ENCODE measurements around the gene KCNIP3.

Gene KCNIP3

DNA sequence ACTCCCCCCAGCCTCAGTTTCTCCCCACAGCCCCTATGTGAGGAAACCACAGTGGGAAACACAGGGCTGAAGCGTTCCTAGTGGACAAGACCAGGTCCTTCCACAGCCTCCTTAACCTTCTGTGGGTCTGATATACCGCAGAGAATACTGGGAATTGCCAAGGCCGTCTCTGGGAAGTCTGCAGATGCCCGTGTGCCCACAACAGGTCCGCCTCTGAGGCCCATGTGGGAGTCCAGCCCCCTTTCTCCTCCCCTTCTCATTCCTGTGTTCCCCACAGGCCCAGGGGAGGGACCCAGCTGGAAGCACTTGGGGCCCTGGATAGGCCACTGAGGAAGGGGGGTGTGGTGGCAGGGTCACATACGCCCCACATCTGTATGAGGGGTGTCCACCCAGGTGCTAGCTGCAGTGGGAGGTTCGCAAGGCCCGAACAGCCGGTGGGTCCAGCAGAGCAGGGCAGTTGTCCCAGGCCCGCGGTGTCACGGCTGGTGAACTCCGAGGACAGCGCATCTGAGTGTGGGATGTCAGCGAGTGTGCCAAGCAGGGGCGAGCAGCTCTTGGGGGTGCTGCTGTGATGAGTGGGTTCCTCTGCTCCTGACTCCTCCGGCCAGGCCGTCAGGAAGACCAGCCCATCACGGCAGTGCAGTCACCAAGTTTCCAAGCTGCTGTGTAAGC, 2.4 kb upstream of the KCNIP3 start:
- in situ Hi-C loops (cut with MboI; ENCODE audit: low sequenced_read_pairs), result no loop called here

- in situ Hi-C loops (cut with MboI; ENCODE audit: low sequenced_read_pairs), result no loop called here
Measured at GRCh38 chr2:95295376-95295775, 1.8 kb upstream of the KCNIP3 start.

DNA sequence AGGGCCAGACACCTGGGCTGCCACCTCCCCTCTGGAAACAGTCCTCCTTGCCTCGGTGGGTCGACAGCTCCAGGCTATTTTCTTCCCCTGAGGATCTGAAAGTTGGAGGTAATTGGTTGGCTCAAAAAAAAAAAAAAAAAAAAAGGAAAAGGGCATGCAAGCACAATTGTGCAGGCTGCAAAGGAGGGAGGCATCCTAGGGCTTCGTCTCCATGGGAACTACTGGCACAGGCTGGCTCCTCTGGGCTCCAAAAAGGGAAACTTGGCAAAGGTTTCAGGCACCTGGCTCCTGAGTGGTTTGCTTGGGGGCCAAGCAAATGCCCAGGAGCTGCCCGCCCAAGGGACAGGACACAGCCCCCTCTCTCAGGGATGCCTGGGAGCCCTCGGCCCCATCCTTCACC, 1.1 kb upstream of the KCNIP3 start:
- in situ Hi-C loops (cut with MboI; ENCODE audit: low sequenced_read_pairs), result no loop called here

DNA sequence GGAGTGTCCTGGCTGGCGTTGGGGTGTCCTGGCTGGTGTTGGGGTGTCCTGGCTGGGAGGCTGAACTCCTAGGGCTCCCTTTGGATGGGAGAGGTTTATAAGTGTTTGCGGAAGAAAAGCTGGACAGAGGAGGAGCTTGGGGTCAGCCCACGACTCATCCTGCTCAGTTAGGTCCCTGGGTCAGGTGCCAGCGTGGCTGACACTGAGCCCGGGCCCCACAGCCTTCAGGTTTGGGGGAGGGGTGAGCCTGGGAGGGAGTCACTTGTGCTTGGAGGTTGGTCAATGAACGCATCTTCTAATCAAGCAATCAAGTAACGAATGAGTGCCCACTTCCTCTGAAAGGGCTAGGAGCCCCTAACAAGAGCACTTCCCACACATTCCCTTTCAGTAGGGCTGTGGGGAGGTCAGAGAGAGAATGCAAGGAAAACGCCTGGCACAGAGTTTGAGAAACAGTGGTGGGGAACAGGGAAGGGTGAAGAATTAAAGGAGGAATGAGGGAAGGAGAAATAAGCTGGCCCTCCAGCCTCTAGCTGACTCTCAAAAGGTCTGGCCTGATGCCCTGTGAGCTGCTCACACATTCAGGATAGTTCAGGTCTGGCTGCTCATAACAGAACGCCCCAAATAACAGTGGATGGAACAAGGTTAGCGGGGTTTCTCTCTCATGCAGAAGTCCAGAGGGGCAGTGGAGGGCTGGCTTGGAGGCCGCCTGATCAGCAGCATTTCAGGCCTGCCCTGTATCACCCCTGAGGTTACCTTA, 670 bp downstream of the KCNIP3 start:
- in situ Hi-C loops (cut with MboI; ENCODE audit: low sequenced_read_pairs), result no loop called here

DNA sequence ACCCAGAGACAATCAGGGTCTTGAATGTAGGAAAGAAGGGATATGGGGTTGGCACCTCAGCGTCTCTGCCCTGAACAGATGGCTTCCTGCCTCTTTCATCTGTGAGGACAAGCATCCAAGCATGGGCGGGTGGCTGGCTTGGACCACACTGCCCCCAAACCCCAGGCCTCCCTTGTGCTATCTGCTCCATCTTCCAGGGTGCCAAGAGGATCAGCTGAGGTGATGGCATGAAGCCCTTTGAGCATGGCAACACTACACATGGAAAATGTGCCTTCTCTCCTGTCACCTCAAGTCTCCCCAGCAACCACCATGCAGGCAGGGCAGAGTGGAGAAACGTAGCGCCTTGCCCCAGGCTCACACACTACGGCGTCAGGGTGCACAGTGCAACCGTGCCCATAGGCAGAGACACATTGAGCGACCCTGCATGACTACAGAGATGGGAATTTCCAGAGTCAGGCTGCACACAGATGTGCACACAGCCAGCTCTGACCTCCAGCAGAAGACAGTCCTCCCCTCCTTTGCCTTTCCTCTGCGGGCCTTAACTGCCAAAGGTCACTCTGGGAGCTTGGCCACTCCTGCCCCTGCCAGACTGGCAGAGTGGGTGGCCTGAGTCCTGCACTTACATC, 1.5 kb downstream of the KCNIP3 start:
- in situ Hi-C loops (cut with MboI; ENCODE audit: low sequenced_read_pairs), result no loop called here

DNA sequence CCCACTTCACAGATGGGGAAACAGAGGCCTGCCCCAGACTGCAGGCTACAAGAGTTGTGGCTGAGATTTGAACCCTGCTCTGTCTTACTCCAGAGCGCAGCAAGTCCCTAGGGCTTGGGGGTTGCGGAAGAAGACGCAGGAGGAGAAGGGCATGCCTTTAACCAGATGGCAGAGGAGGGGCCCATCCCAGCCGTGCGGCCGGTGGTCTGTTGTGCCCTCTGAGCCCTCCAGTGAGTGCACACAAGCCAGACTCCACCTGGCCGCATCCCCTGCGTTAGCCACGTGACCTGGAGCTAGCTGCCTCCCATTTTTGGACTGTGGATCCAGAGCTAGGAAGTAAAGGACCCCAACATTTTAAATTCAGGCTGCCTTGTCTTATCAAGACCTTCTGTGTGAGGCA, 2.8 kb downstream of the KCNIP3 start:
- in situ Hi-C loops (cut with MboI; ENCODE audit: low sequenced_read_pairs), result no loop called here

GRCh38 chr2:95300450-95300849, 3.3 kb downstream of the KCNIP3 start:
- in situ Hi-C loops (cut with MboI; ENCODE audit: low sequenced_read_pairs), result no loop called here

DNA sequence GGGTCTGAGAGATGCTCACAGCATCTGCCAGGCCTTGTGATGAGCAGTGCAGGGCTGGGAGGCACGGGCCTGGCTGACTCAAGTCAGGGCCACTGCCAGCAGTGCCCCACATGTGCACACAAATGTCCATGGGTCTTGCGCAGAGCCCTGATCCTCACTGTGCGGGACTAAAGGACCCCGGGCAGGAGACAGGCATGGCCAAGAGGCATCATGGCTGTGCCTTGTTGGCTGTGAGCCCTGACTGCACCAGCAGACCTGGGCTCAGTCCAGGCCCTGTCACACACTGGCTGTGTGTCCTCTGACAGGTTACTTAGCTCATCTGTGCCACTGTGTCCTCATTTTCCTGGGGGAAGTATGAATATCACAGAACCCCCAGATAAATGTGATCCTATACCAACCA, 4.0 kb downstream of the KCNIP3 start:
- in situ Hi-C loops (cut with MboI; ENCODE audit: low sequenced_read_pairs), result no loop called here

DNA sequence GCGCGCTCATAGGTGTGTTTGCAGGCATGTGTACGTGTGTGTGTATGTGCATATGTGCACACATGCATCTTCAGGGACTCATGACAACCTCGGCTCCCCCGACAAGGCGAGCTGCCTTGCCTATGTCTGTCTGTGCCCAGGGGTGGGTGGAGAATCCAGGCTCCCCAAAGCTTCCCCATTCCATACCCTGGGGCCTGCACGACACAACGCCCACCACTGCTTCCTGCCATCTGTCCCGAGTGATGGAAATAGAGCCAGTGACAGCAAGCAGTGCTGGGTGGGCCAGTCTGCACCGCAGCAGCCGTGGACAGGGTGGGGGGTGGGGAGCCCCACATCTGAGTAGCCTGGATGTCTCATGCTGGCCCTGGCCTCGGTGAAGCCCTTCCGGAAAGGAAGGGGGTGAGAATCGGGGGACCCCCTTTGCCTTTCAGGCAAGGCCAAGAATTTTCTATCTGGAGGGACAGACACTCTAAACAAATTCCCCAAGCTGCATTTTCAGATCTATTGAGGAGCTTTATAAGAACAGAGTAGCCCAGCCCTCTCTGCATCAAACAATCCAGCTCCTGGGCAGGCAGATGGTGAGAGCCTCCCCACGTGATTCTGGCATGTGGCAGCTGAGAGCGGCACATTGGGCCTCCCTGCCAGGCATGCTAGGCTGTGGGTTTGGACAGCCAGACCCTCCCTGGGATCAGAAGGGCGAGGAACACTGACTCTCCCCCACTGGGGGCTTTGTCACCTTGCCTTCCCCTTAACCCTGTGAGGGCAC, 4.9 kb downstream of the KCNIP3 start:
- in situ Hi-C loops (cut with MboI; ENCODE audit: low sequenced_read_pairs), result no loop called here

DNA sequence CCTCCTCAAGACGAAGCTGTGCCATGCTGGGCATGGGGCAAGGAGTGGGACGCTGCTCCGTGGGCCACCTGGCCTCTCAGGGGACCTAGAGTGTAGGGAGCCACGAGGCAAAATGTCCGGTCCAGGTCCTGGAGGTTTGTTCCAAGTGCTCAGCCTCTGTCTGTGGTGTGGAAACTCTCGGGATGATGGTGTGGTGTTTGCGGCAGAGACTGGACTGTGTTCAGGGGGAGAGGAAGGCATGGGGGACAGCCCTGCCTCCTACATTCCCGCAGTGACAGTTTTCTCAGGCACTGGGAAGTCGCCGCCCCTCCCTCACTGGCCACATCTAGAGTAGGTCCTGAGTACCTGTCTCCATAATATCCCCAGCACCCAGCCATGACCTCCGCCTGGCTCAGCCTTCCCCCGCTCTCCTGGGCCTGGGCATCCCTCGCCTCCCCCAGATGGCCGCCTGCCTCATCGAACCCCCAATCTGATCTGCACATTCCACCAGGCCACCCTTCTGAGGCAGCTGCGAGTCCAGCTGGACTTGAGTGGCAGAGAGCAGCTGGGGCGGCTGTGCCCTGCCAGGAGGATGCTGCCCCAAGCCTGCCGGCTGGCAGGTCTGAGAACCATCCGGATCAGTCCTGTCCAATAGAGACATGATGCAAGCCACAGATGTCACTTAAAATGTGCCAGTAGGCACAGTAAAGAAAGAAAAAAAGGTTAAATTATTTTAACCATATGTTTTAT, 6.2 kb downstream of the KCNIP3 start:
- in situ Hi-C loops (cut with MboI; ENCODE audit: low sequenced_read_pairs), result no loop called here

DNA sequence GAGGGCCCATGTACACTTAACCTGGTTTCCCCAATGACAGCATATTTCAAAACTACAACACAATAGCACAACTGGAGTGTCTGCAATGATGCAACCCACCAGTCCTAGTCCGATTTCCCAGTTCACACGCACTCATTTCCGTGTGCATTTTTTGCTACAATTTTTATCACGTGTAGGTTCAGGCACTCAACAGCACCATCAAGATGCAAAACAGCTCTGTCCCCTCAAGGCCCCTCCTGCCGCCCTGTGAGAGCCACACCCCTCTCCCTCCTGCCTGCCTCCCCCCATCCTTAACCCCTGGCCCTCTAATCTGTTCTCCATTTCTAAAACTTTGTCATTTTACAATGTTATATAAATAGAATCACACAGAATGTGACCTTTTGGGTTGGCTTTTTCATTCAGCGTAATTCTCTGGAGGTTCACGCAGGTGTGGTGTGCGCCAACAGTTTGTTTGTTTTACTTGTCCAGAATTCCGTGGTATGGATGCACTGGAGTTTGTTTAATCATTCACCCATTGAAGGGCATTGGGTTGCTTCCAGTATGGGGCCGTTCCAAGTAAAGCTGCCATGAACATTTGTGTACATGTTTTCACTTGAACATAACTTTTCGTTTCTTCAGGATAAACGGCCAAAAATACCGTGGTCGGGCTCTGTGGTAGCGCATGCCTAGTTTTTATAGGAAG, 8.4 kb downstream of the KCNIP3 start:
- in situ Hi-C loops (cut with MboI; ENCODE audit: low sequenced_read_pairs), result no loop called here

GRCh38 chr2:95306336-95306895, 9.3 kb downstream of the KCNIP3 start:
- in situ Hi-C loops (cut with MboI; ENCODE audit: low sequenced_read_pairs), result no loop called here

GRCh38 chr2:95307036-95307435, 9.9 kb downstream of the KCNIP3 start:
- in situ Hi-C loops (cut with MboI; ENCODE audit: low sequenced_read_pairs), result no loop called here

- in situ Hi-C loops (cut with MboI; ENCODE audit: low sequenced_read_pairs), result no loop called here
Measured at GRCh38 chr2:95307878-95308277, 10.7 kb downstream of the KCNIP3 start.

- in situ Hi-C loops (cut with MboI; ENCODE audit: low sequenced_read_pairs), result no loop called here
Measured at GRCh38 chr2:95308426-95308990, 11.4 kb downstream of the KCNIP3 start.

DNA sequence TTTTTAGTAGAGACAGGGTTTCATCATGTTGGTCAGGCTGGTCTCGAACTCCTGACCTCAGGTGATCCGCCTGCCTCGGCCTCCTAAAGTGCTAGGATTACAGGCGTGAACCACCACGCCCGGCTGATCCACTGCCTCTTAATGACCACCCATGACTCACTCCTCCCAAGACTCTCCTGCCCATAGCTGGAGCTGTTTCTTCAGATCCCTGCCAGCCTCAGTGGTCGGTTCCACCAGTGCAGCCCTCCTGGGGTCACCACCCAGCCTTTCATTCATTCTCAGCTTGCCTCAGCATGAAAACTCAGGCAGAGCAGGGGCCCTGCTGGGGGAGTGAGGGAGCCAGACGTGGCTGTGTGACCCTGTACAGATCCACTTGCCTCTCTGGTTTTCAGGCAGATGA, 12.5 kb downstream of the KCNIP3 start:
- in situ Hi-C loops (cut with MboI; ENCODE audit: low sequenced_read_pairs), result no loop called here

- in situ Hi-C loops (cut with MboI; ENCODE audit: low sequenced_read_pairs), result no loop called here
Measured at GRCh38 chr2:95310216-95310615, 13.1 kb downstream of the KCNIP3 start.

DNA sequence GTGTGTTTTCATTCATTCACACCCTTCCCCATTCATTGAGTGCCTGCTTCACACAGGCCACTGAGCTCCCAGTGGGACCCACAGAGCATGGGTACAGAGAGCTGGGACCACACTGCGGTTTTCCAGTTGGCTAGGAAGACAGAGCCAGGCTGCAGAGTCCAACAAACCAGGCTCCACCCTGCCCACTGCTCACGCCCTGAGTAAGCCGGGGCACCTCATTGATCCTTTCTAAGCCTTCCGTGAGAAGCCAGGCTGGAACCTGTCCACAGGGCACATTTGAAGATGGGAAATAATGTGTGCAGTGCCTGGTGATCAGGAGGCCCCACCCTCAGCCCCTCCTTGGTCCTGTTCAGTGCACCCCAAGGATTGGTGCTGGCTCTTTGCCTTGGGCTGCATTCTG, 13.5 kb downstream of the KCNIP3 start:
- in situ Hi-C loops (cut with MboI; ENCODE audit: low sequenced_read_pairs), result no loop called here

- in situ Hi-C loops (cut with MboI; ENCODE audit: low sequenced_read_pairs), result no loop called here
Measured at GRCh38 chr2:95311815-95312542, 14.8 kb downstream of the KCNIP3 start.

Data from hTERT RPE-1 (cell line).